ENCODE measurements around the gene THAP7. TPM values are rescaled to one million over a fixed set of nuclear protein-coding genes. Genes with fewer than 3 reads are reported as not detected.

Gene THAP7
- total and polyA plus RNA-seq, 2 of the 13 experiments (the other 11 are each of a cell fraction or from before 2014, with no cell fraction given), result 13.0 to 25.5 TPM

DNA sequence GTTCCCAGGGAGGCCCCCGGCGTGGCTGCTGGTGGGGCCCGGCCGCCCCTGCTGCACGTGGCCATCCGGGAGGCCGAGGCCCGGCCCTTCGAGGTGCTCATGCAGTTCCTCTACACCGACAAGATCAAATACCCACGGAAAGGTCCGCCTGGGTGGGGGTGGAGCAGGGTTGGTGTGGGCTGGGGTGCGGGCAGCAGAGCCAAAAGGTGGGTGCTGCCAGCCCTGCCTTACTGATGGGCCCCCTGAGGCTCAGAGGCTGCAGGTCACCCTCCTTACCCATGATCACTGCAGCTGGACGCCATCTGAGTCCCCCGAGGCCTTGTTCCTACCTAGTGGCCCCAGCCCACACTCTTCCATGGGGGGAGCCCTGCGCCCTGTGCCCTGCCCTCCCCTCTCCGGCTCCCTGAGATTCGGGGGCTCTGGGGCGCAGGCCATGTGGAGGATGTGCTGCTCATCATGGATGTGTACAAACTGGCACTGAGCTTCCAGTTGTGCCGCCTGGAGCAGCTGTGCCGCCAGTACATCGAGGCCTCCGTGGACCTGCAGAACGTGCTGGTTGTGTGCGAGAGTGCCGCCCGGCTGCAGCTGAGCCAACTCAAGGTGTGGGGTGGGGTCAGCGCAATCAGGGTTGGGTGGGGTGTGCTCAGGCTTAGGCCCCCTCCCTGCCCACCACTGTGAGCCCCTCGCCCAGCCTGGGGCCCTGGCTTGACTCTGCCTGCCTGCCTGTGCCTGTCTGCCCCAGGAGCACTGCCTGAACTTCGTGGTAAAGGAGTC, 7.6 kb downstream of the THAP7 start:
- in situ Hi-C loops (cut with HindIII; ENCODE audit: extremely low pct_ligation_motif_present, low pct_unique_long_range_greater_than_20kb), result no loop called here
- POLR2A ChIA-PET, result no interaction called here
- CTCF ChIA-PET (ENCODE audit: low intra/inter-chr PET ratio, low total read pairs), result no interaction called here
- TF ChIP-seq, protein P1, sequence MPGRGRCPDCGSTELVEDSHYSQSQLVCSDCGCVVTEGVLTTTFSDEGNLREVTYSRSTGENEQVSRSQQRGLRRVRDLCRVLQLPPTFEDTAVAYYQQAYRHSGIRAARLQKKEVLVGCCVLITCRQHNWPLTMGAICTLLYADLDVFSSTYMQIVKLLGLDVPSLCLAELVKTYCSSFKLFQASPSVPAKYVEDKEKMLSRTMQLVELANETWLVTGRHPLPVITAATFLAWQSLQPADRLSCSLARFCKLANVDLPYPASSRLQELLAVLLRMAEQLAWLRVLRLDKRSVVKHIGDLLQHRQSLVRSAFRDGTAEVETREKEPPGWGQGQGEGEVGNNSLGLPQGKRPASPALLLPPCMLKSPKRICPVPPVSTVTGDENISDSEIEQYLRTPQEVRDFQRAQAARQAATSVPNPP (CRISPR knock-in tag; IDR thresholded peaks at IDR 0.05), result no peak
- no peak for TF ChIP-seq MXD4 (CRISPR knock-in tag; IDR thresholded peaks at IDR 0.05)
- TF ChIP-seq ZFP36 (IDR thresholded peaks at IDR 0.05; ENCODE audit: borderline replicate concordance, low read depth, low read length, partially characterized antibody), result no peak
- no peak for TF ChIP-seq ZNF329 (CRISPR knock-in tag; IDR thresholded peaks at IDR 0.05; ENCODE audit: low read depth)
- TF ChIP-seq, protein P2, sequence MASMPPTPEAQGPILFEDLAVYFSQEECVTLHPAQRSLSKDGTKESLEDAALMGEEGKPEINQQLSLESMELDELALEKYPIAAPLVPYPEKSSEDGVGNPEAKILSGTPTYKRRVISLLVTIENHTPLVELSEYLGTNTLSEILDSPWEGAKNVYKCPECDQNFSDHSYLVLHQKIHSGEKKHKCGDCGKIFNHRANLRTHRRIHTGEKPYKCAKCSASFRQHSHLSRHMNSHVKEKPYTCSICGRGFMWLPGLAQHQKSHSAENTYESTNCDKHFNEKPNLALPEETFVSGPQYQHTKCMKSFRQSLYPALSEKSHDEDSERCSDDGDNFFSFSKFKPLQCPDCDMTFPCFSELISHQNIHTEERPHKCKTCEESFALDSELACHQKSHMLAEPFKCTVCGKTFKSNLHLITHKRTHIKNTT (CRISPR knock-in tag; IDR thresholded peaks at IDR 0.05), result no peak
- TF ChIP-seq, protein P3, sequence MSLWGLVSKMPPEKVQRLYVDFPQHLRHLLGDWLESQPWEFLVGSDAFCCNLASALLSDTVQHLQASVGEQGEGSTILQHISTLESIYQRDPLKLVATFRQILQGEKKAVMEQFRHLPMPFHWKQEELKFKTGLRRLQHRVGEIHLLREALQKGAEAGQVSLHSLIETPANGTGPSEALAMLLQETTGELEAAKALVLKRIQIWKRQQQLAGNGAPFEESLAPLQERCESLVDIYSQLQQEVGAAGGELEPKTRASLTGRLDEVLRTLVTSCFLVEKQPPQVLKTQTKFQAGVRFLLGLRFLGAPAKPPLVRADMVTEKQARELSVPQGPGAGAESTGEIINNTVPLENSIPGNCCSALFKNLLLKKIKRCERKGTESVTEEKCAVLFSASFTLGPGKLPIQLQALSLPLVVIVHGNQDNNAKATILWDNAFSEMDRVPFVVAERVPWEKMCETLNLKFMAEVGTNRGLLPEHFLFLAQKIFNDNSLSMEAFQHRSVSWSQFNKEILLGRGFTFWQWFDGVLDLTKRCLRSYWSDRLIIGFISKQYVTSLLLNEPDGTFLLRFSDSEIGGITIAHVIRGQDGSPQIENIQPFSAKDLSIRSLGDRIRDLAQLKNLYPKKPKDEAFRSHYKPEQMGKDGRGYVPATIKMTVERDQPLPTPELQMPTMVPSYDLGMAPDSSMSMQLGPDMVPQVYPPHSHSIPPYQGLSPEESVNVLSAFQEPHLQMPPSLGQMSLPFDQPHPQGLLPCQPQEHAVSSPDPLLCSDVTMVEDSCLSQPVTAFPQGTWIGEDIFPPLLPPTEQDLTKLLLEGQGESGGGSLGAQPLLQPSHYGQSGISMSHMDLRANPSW (CRISPR knock-in tag; IDR thresholded peaks at IDR 0.05; ENCODE audit: borderline replicate concordance), result no peak
- TF ChIP-seq, protein P4, sequence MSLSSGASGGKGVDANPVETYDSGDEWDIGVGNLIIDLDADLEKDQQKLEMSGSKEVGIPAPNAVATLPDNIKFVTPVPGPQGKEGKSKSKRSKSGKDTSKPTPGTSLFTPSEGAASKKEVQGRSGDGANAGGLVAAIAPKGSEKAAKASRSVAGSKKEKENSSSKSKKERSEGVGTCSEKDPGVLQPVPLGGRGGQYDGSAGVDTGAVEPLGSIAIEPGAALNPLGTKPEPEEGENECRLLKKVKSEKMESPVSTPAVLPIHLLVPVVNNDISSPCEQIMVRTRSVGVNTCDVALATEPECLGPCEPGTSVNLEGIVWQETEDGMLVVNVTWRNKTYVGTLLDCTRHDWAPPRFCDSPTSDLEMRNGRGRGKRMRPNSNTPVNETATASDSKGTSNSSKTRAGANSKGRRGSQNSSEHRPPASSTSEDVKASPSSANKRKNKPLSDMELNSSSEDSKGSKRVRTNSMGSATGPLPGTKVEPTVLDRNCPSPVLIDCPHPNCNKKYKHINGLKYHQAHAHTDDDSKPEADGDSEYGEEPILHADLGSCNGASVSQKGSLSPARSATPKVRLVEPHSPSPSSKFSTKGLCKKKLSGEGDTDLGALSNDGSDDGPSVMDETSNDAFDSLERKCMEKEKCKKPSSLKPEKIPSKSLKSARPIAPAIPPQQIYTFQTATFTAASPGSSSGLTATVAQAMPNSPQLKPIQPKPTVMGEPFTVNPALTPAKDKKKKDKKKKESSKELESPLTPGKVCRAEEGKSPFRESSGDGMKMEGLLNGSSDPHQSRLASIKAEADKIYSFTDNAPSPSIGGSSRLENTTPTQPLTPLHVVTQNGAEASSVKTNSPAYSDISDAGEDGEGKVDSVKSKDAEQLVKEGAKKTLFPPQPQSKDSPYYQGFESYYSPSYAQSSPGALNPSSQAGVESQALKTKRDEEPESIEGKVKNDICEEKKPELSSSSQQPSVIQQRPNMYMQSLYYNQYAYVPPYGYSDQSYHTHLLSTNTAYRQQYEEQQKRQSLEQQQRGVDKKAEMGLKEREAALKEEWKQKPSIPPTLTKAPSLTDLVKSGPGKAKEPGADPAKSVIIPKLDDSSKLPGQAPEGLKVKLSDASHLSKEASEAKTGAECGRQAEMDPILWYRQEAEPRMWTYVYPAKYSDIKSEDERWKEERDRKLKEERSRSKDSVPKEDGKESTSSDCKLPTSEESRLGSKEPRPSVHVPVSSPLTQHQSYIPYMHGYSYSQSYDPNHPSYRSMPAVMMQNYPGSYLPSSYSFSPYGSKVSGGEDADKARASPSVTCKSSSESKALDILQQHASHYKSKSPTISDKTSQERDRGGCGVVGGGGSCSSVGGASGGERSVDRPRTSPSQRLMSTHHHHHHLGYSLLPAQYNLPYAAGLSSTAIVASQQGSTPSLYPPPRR (CRISPR knock-in tag; IDR thresholded peaks at IDR 0.05; ENCODE audit: borderline replicate concordance), result no peak
- TF ChIP-seq FOXO1 (CRISPR knock-in tag; IDR thresholded peaks at IDR 0.05), result no peak
- TF ChIP-seq ZNF570 (CRISPR knock-in tag; IDR thresholded peaks at IDR 0.05; ENCODE audit: borderline replicate concordance), result no peak

More for the DNA sequence above, 7.6 kb downstream of the THAP7 start:
- no peaks in the 10 kb centered on the region for H3K79me2 ChIP-seq (ENCODE audit: insufficient read depth, low read length)
- no peak overlapping the region for H3K27ac ChIP-seq (ENCODE audit: extremely low read length, insufficient read depth, low read length)
- BruUV-seq (replicated peaks), result no TSS peak
- WGBS (ENCODE audit: low lambda C conversion rate), result 99% methylated on average over 12 of the region's 30 CpGs
- DNase-seq (ENCODE audit: low spot score), result no peak
- H3K9me3 ChIP-seq (ENCODE audit: low read length), result no peaks in the 10 kb centered on the region
- no peak for ATAC-seq
- peaks cover 3 to 41% of the 10 kb centered on the region in 2 experiments for H3K36me3 ChIP-seq (replicated peaks in 1 of 2; ENCODE audit: control insufficient read depth in 1 of 2, insufficient read depth in 2 of 2, low read length in 2 of 2)
- intact Hi-C loops (cut with micrococcal nuclease; ENCODE audit: unreplicated experiment), result no loop called here
- H4K20me1 ChIP-seq (ENCODE audit: insufficient read depth, low read length), result no peaks in the 10 kb centered on the region
- no peaks in the 10 kb centered on the region for H3K4me1 ChIP-seq (ENCODE audit: insufficient read depth, low read length)
- H3K9ac ChIP-seq (ENCODE audit: insufficient read depth, low read depth, low read length), result no peak overlapping the region
- H2AFZ ChIP-seq (ENCODE audit: low read length), result no peak overlapping the region
- no peak overlapping the region for H3K4me3 ChIP-seq (replicated peaks in 1 of 3; ENCODE audit: insufficient read depth in 1 of 3, low read depth in 2 of 3, low read length in 3 of 3)
- no peak overlapping the region for H3K4me2 ChIP-seq (ENCODE audit: low read depth, low read length)
- no peaks in the 10 kb centered on the region for H3K27me3 ChIP-seq (ENCODE audit: control insufficient read depth in 1 of 2, insufficient read depth in 2 of 2, low read length in 2 of 2)
- FAIRE-seq, result no peak
